B cell (primary cell): ENCODE measurements around the gene ACSS1. TPM values are rescaled to one million over a fixed set of nuclear protein-coding genes. Genes with fewer than 3 reads are reported as not detected.

Experiments used
- ATAC-seq: fragments of 200-7000 bp; cut with Tn5 transposase; one replicate; pipeline ENCODE4 v1.10.0; 2021; ENCODE audit warnings: low read depth, mild to moderate bottlenecking, moderate number of reproducible peaks, moderate library complexity
- CTCF ChIA-PET: fragments of 350-600 bp; sonication (Branson Sonifier 250); formaldehyde crosslinking; loops from one replicate; lab custom pipeline; 2021; ENCODE audit warnings: antibody characterized with exemption, inconsistent platforms; lab: Charles Lee
- POLR2A ChIA-PET: fragments of 350-600 bp; sonication (Branson Sonifier 250); formaldehyde crosslinking; loops from one replicate; lab custom pipeline; 2021; ENCODE audit warnings: antibody characterized with exemption; lab: Charles Lee
- DNase-seq: peaks from one replicate; pipeline ENCODE4 v3.0.0; 2013
- H2AFZ ChIP-seq: 2 replicates; pipeline ENCODE4 v1.6.1; 2012; ENCODE audit warnings: mild to moderate bottlenecking, low read depth, low read length; ENCODE audit not compliant: insufficient read depth, poor library complexity, severe bottlenecking
- H3K27ac ChIP-seq, 2 donors: 1 replicate in 1 of 2; 2 replicates in 1 of 2; pipeline ENCODE4 v1.5.1; 2012 to 2013; ENCODE audit warnings: low read length in 2 of 2, mild to moderate bottlenecking in 2 of 2, moderate library complexity in 1 of 2
- H3K27me3 ChIP-seq, 4 experiments: fragments of 200-600 bp in 1 of 4; sonication (generic) in 1 of 4; replicated peaks in 1 of 4; 1 replicate in 2 of 4; 2 replicates in 2 of 4; pipeline versions ENCODE4 v1.6.1 to v1.7.0; 2013 to 2016; ENCODE audit warnings: low read length in 3 of 4, mild to moderate bottlenecking in 2 of 4, mixed read lengths in 1 of 4, moderate library complexity in 1 of 4; ENCODE audit not compliant: insufficient read depth in 4 of 4, control insufficient read depth in 3 of 4; ENCODE audit errors: control extremely low read depth in 1 of 4
- H3K36me3 ChIP-seq, 2 experiments: replicated peaks in 1 of 2; 1 replicate in 1 of 2; 2 replicates in 1 of 2; pipeline versions ENCODE4 v1.6.1 to v1.7.1; 2013; ENCODE audit warnings: low read length in 1 of 2; ENCODE audit not compliant: insufficient read depth in 2 of 2, control insufficient read depth in 1 of 2; ENCODE audit errors: control extremely low read depth in 1 of 2, extremely low read depth in 1 of 2
- H3K4me1 ChIP-seq, 2 donors: fragments of 200-600 bp in 1 of 2; sonication (generic) in 1 of 2; 1 replicate in 1 of 2; 2 replicates in 1 of 2; pipeline versions ENCODE4 v1.5.1 to v1.6.1; 2013 to 2017; ENCODE audit warnings: low read length in 2 of 2; ENCODE audit not compliant: control insufficient read depth in 2 of 2, insufficient read depth in 2 of 2
- H3K4me2 ChIP-seq: replicated peaks from 2 replicates; pipeline ENCODE3; 2012; ENCODE audit warnings: mild to moderate bottlenecking, low read depth, low read length; ENCODE audit not compliant: poor library complexity, severe bottlenecking
- H3K4me3 ChIP-seq, 5 experiments: fragments of 200-600 bp in 1 of 5; sonication (generic) in 1 of 5; 1 replicate in 3 of 5; 2 replicates in 2 of 5; pipeline versions ENCODE4 v1.5.1 to v1.7.0; 2011 to 2016; ENCODE audit warnings: low read length in 4 of 5, mild to moderate bottlenecking in 4 of 5, low read depth in 2 of 5, control low read depth in 1 of 5, moderate library complexity in 1 of 5; ENCODE audit not compliant: insufficient read depth in 1 of 5; ENCODE audit errors: control extremely low read depth in 1 of 5, extremely low read depth in 1 of 5
- H3K79me2 ChIP-seq: fragments of 200-600 bp; sonication (generic); one replicate; pipeline ENCODE4 v1.6.0; 2016; ENCODE audit warnings: low read length; ENCODE audit not compliant: control insufficient read depth, insufficient read depth
- H3K9ac ChIP-seq: fragments of 200-600 bp; sonication (generic); 2 replicates; pipeline ENCODE4 v1.6.1; 2017; ENCODE audit warnings: mild to moderate bottlenecking, low read length, moderate library complexity
- H3K9me3 ChIP-seq, 3 donors: one replicate each; pipeline versions ENCODE4 v1.6.1 to v1.7.1; 2013; ENCODE audit warnings: low read length in 2 of 3; ENCODE audit not compliant: control insufficient read depth in 2 of 3, insufficient read depth in 1 of 3; ENCODE audit errors: control extremely low read depth in 1 of 3
- H4K20me1 ChIP-seq: 2 replicates; pipeline ENCODE4 v1.6.0; 2012; ENCODE audit warnings: mild to moderate bottlenecking, low read length; ENCODE audit not compliant: insufficient read depth, control insufficient read depth, poor library complexity, severe bottlenecking
- H3K27ac Mint-ChIP-seq: one replicate; pipeline ENCODE4 v1.8.0; 2021; ENCODE audit warnings: mixed read lengths
- H3K27me3 Mint-ChIP-seq: one replicate; pipeline ENCODE4 v1.8.0; 2021; ENCODE audit warnings: mixed read lengths
- H3K4me1 Mint-ChIP-seq: one replicate; pipeline ENCODE4 v1.8.0; 2021; ENCODE audit warnings: mixed read lengths
- H3K4me3 Mint-ChIP-seq: one replicate; pipeline ENCODE4 v1.8.0; 2021; ENCODE audit warnings: mixed read lengths
- H3K9me3 Mint-ChIP-seq: one replicate; pipeline ENCODE4 v1.8.0; 2022; ENCODE audit warnings: mixed read lengths; ENCODE audit not compliant: insufficient read depth
- CTCF ChIP-seq: fragments of 200-600 bp; IDR thresholded peaks from one replicate; pipeline ENCODE4 v1.8.0; 2022; ENCODE audit warnings: antibody characterized with exemption, mild to moderate bottlenecking
- EZH2 ChIP-seq: IDR thresholded peaks from 2 replicates; pipeline ENCODE4 v1.6.1; 2012; ENCODE audit warnings: borderline replicate concordance, low read depth, mild to moderate bottlenecking, moderate library complexity, low read length; ENCODE audit not compliant: insufficient read depth, poor library complexity, severe bottlenecking
- WGBS: methylation state at CpG from one replicate; pipeline ENCODE4 v1.1.5; 2013; ENCODE audit warnings: missing lambda C conversion rate; ENCODE audit not compliant: insufficient coverage; 5-methylcytosine and 5-hydroxymethylcytosine counted together
- intact Hi-C: fragments of 100-400 bp; cut with micrococcal nuclease; formaldehyde crosslinking; loops from one replicate; pipeline ENCODE4 v1.10.0; 2022
- polyA plus RNA-seq: library from polyadenylated mRNA; depleted of rRNA; stranded (reverse); fragments of >200 nt; gene quantifications from 2 replicates; pipeline ENCODE4 v1.2.3, GENCODE V29; 2012
- total RNA-seq, 2 donors: library from RNA; stranded (reverse); fragments of 120-200 nt in 1 of 2; gene quantifications; 1 replicate in 1 of 2; 2 replicates in 1 of 2; pipeline versions ENCODE4 v1.2.3 to v1.2.4, GENCODE V29; 2013 to 2022

The ACSS1 gene
- total and polyA plus RNA-seq, 2 donors (not counting 1 experiment from before 2014, with no cell fraction given): 82.7 to 95.5 TPM

GRCh38 chr20:25000268-25000801 lies 57.6 kb downstream of the ACSS1 start:
- Histone ChIP-seq H3K27me3 (no peaks in the 10 kb centered on the region), H3K4me2 (no peak overlapping the region), H4K20me1 (no peaks in the 10 kb centered on the region), H3K4me1 (peaks cover 0 to under 1% of the 10 kb centered on the region in 2 donors), H3K9ac (no peak overlapping the region), H3K9me3 (no peaks in the 10 kb centered on the region), H2AFZ (no peak overlapping the region), H3K27ac (no peak overlapping the region), H3K36me3 (peaks cover 8 to 12% of the 10 kb centered on the region in 2 experiments), H3K79me2 (no peaks in the 10 kb centered on the region), H3K4me3 (no peak overlapping the region)
- Mint-ChIP-seq H3K9me3 (no peaks in the 10 kb centered on the region), H3K4me1 (peaks cover 2% of the 10 kb centered on the region), H3K27me3 (no peaks in the 10 kb centered on the region), H3K27ac (no peak overlapping the region), H3K4me3 (no peak overlapping the region)
- ChIA-PET CTCF (interaction anchor here (1.1 to 9.8 kb wide), 3 partner anchors 54 to 64 kb away, joined by 3 to 250 read pairs (median 4); partner anchors contain the start of gene ACSS1), POLR2A (no interaction called here)
- 35% methylated on average over 3 of the region's 4 CpGs for WGBS
- TF ChIP-seq EZH2: no peak
- no peak for TF ChIP-seq CTCF
- no peak for ATAC-seq
- intact Hi-C loops: no loop called here
- DNase-seq: no peak

- Mint-ChIP-seq H3K4me3 (no peak overlapping the region), H3K9me3 (no peaks in the 10 kb centered on the region), H3K27ac (no peak overlapping the region), H3K4me1 (peaks cover 10% of the 10 kb centered on the region), H3K27me3 (no peaks in the 10 kb centered on the region)
- DNase-seq (no peak), ATAC-seq (no peak)
- no peak overlapping the region for H3K9ac ChIP-seq
- no peaks in the 10 kb centered on the region for H4K20me1 ChIP-seq
- 96% methylated on average over 4 of the region's 4 CpGs for WGBS
- no peak overlapping the region for H2AFZ ChIP-seq
- no peaks in the 10 kb centered on the region for H3K9me3 ChIP-seq
- H3K4me1 ChIP-seq: peaks cover 0 to 8% of the 10 kb centered on the region in 2 donors
- ChIA-PET POLR2A (no interaction called here), CTCF (interaction anchor here (0.6 to 9.8 kb wide), 4 partner anchors 55 to 438 kb away, joined by 3 to 250 read pairs (median 4); partner anchors contain the start of gene ACSS1)
- H3K4me2 ChIP-seq: no peak overlapping the region
- H3K36me3 ChIP-seq: peaks cover 7% of the 10 kb centered on the region in 2 experiments
- intact Hi-C loops: no loop called here
- no peaks in the 10 kb centered on the region for H3K27me3 ChIP-seq
- no peak overlapping the region for H3K27ac ChIP-seq
- H3K4me3 ChIP-seq: no peak overlapping the region
- H3K79me2 ChIP-seq: no peaks in the 10 kb centered on the region
- TF ChIP-seq EZH2 (no peak), CTCF (no peak)
Measured at GRCh38 chr20:24999568-24999967, 58.4 kb downstream of the ACSS1 start.
